GM23248 (cell line): ENCODE results near the gene ANKEF1. TPM values are rescaled to one million over a fixed set of nuclear protein-coding genes. Genes with fewer than 3 reads are reported as not detected.

Experiments used
- DNase-seq: peaks from one replicate; pipeline ENCODE4 v3.0.0-alpha.2; 2015
- H2AFZ ChIP-seq: fragments of 200-600 bp; sonication (generic); 2 replicates; pipeline ENCODE4 v1.6.1; 2016; ENCODE audit warnings: antibody characterized with exemption
- H3F3A ChIP-seq: fragments of 200-600 bp; sonication (generic); 2 replicates; pipeline ENCODE4 v1.6.1; 2016; ENCODE audit warnings: mild to moderate bottlenecking, antibody characterized with exemption, mixed run types; ENCODE audit not compliant: insufficient read depth
- H3K27ac ChIP-seq: fragments of 200-600 bp; sonication (generic); 2 replicates; pipeline ENCODE4 v1.5.1; 2016; ENCODE audit warnings: mild to moderate bottlenecking
- H3K27me3 ChIP-seq: fragments of 200-600 bp; sonication (generic); replicated peaks from 2 replicates; pipeline ENCODE4 v1.6.1; 2016; ENCODE audit warnings: mild to moderate bottlenecking; ENCODE audit not compliant: insufficient read depth
- H3K36me3 ChIP-seq: fragments of 200-600 bp; sonication (generic); 2 replicates; pipeline ENCODE4 v1.6.1; 2016; ENCODE audit warnings: low read depth, mild to moderate bottlenecking
- H3K4me1 ChIP-seq: fragments of 200-600 bp; sonication (generic); 2 replicates; pipeline ENCODE4 v1.6.1; 2016; ENCODE audit warnings: mild to moderate bottlenecking; ENCODE audit not compliant: insufficient read depth
- H3K4me2 ChIP-seq: fragments of 200-600 bp; sonication (generic); one replicate; pipeline ENCODE4 v1.6.1; 2016; ENCODE audit warnings: mild to moderate bottlenecking; ENCODE audit not compliant: unreplicated experiment
- H3K4me3 ChIP-seq: fragments of 200-600 bp; sonication (generic); 2 replicates; pipeline ENCODE4 v1.5.1; 2016; ENCODE audit warnings: mild to moderate bottlenecking
- H3K79me2 ChIP-seq: fragments of 200-600 bp; sonication (generic); 2 replicates; pipeline ENCODE4 v1.6.1; 2016; ENCODE audit warnings: mild to moderate bottlenecking; ENCODE audit not compliant: insufficient read depth
- H3K9ac ChIP-seq: fragments of 200-600 bp; sonication (generic); 2 replicates; pipeline ENCODE4 v1.6.1; 2016; ENCODE audit warnings: mild to moderate bottlenecking
- H3K9me2 ChIP-seq: fragments of 200-600 bp; sonication (generic); 2 replicates; pipeline ENCODE4 v1.6.1; 2016; ENCODE audit warnings: mixed run types, mild to moderate bottlenecking, moderate library complexity; ENCODE audit not compliant: insufficient read depth
- H3K9me3 ChIP-seq: fragments of 200-600 bp; sonication (generic); one replicate; pipeline ENCODE4 v1.6.1; 2017; ENCODE audit warnings: low read depth
- H4K20me1 ChIP-seq: fragments of 200-600 bp; sonication (generic); 2 replicates; pipeline ENCODE4 v1.6.0; 2016; ENCODE audit not compliant: insufficient read depth
- EZH2 ChIP-seq: fragments of 200-600 bp; sonication (generic); IDR thresholded peaks from 2 replicates; pipeline ENCODE4 v1.6.1; 2018; ENCODE audit warnings: antibody characterized with exemption, mild to moderate bottlenecking; ENCODE audit not compliant: insufficient read depth, poor library complexity, severe bottlenecking
- EZH2phosphoT487 ChIP-seq: fragments of 200-600 bp; sonication (generic); IDR thresholded peaks from 2 replicates; pipeline ENCODE4 v1.6.1; 2018; ENCODE audit warnings: antibody characterized with exemption, moderate library complexity, mild to moderate bottlenecking, low read depth; ENCODE audit not compliant: insufficient read depth
- WGBS, 2 experiments: methylation state at CpG; one replicate each; pipeline ENCODE4 v1.1.6; 2015 to 2017; ENCODE audit warnings: low lambda C conversion rate in 2 of 2, low coverage in 1 of 2; ENCODE audit errors: missing lambda C conversion rate in 2 of 2; 5-methylcytosine and 5-hydroxymethylcytosine counted together
- in situ Hi-C: fragments of 300-500 bp; cut with MboI; formaldehyde crosslinking; loops from 2 replicates; pipeline ENCODE4 v1.15.0; 2020
- polyA plus RNA-seq: library from polyadenylated mRNA; unstranded; fragments of >200 nt; fragmentation: Nextera tagmentation; extraction: Ambion mirVana; gene quantifications from 2 replicates; pipeline ENCODE4 v1.2.1, GENCODE V29; 2016
- total RNA-seq: library from RNA; depleted of rRNA; stranded (reverse); fragments of >200 nt; shearing (Covaris generic); gene quantifications from 2 replicates; pipeline ENCODE4 v1.2.3, GENCODE V29; 2014

The ANKEF1 gene
- total and polyA plus RNA-seq, 2 experiments from 2014 or later = 0.06 to 0.22 TPM

DNA sequence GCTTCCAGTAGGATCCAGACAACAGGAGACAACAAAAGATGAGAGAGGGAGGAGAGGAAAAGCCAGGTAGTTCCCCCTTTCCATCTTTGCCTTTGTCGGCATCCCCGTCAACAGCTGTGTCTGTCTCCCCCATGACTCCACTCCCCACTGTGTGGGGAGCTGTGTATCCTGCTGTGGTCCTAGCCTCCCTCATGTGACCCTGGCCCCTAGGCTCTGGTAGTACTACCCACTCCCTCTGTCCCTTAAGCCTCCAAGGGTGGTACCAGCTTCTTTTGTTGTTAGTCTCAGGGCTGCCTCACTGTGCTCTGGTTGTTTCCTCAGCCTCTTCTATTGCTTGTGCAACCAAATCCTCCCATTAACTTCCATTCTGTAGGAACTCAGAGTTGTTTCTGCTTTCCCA, 28.7 kb downstream of the ANKEF1 start:
- no peaks in the 10 kb centered on the region for H3K79me2 ChIP-seq
- H3K9me2 ChIP-seq = no peaks in the 10 kb centered on the region
- H4K20me1 ChIP-seq = no peaks in the 10 kb centered on the region
- TF ChIP-seq EZH2 = no peak
- no peak for TF ChIP-seq EZH2phosphoT487
- H3K9ac ChIP-seq = no peak overlapping the region
- no peak overlapping the region for H3K4me3 ChIP-seq
- H3F3A ChIP-seq = no peaks in the 10 kb centered on the region
- in situ Hi-C loops = no loop called here
- no peaks in the 10 kb centered on the region for H3K36me3 ChIP-seq
- DNase-seq = no peak
- no peak overlapping the region for H2AFZ ChIP-seq
- no peak overlapping the region for H3K4me2 ChIP-seq
- peaks cover 26% of the 10 kb centered on the region; the same call in 1 of the 2 replicates for H3K27me3 ChIP-seq
- H3K4me1 ChIP-seq = no peaks in the 10 kb centered on the region
- H3K27ac ChIP-seq = no peak overlapping the region
- WGBS, 2 experiments = 97 to 100% methylated on average over 2 of the region's 2 CpGs
- H3K9me3 ChIP-seq = no peaks in the 10 kb centered on the region

DNA sequence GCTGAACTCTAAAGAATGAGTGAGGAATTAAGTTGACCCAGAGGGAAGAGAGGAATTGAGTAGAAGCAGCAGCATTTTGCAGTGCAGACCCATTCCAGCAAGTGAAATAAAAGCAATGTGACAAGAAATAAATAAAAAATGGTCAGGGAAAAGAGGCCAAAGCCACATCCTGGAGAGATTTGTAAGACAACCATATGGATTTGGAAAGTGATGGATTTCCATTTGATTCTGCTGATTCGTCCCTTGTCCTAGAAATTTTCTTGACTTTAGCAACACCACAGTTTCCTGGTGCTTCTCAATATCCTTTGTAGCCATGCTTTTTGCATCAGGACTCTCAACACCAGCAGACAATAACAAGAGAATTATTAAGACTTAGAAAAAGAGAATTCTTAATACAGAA, 29.8 kb downstream of the ANKEF1 start:
- H3F3A ChIP-seq = no peaks in the 10 kb centered on the region
- H3K9me3 ChIP-seq = no peaks in the 10 kb centered on the region
- H3K79me2 ChIP-seq = no peaks in the 10 kb centered on the region
- no peaks in the 10 kb centered on the region for H3K9me2 ChIP-seq
- in situ Hi-C loops = no loop called here
- 45 to 68% methylated on average over 1 of the region's 1 CpG for WGBS, 2 experiments
- no peaks in the 10 kb centered on the region for H3K4me1 ChIP-seq
- no peak overlapping the region for H3K27ac ChIP-seq
- 0 out of 2 replicates have a peak, but pooled peaks cover 17% of the 10 kb centered on the region for H3K27me3 ChIP-seq
- no peaks in the 10 kb centered on the region for H3K36me3 ChIP-seq
- H3K9ac ChIP-seq = no peak overlapping the region
- no peak for TF ChIP-seq EZH2
- TF ChIP-seq EZH2phosphoT487 = no peak
- H4K20me1 ChIP-seq = no peaks in the 10 kb centered on the region
- no peak overlapping the region for H2AFZ ChIP-seq
- H3K4me2 ChIP-seq = no peak overlapping the region
- no peak overlapping the region for H3K4me3 ChIP-seq
- DNase-seq = no peak

DNA sequence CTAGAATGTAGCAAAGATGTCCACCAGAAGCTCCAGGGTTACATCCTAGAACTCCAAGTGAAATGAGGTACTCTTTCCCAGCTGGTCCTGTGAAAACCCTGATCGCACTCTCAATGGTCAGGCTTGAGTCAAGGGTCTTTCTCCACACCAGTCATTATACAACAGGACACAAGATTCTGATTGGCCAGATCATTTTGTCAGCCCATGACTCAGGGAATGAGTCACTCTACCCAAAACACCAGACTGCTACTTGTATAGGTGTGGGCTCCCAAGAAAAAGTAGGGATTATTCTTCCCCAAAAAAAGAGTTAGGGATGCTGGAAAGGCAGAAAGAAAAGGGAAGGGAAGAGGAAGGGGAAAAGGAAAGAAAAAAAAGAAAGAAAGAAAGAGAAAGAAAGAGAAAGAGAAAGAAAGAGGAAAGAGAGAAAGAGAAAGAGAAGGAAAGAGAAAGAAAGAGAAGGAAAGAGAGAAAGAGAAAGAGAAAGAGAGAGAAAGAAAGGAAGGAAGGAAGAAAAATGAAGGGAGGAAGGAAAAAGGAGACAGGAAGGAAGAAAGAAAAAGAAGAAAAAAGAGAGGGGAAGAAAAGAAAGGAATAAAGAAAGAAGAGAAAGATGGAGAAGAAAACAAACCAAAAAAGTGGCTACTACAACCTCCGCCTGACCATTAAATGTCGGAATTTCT, 30.5 kb downstream of the ANKEF1 start:
- no peaks in the 10 kb centered on the region for H3K4me1 ChIP-seq
- DNase-seq = peak; percentile 12
- H3K4me2 ChIP-seq = no peak overlapping the region
- 0 out of 2 replicates have a peak, but pooled peaks cover 17% of the 10 kb centered on the region for H3K27me3 ChIP-seq
- H3K27ac ChIP-seq = no peak overlapping the region
- H3K9me3 ChIP-seq = no peaks in the 10 kb centered on the region
- H3K79me2 ChIP-seq = no peaks in the 10 kb centered on the region
- no peak overlapping the region for H3K9ac ChIP-seq
- H3K4me3 ChIP-seq = no peak overlapping the region
- no peak for TF ChIP-seq EZH2phosphoT487
- no peak for TF ChIP-seq EZH2
- in situ Hi-C loops = no loop called here
- H4K20me1 ChIP-seq = no peaks in the 10 kb centered on the region
- H2AFZ ChIP-seq = no peak overlapping the region
- WGBS, 2 experiments = 85 to 100% methylated on average over 3 of the region's 3 CpGs
- no peaks in the 10 kb centered on the region for H3F3A ChIP-seq
- H3K9me2 ChIP-seq = no peaks in the 10 kb centered on the region
- H3K36me3 ChIP-seq = no peaks in the 10 kb centered on the region

DNA sequence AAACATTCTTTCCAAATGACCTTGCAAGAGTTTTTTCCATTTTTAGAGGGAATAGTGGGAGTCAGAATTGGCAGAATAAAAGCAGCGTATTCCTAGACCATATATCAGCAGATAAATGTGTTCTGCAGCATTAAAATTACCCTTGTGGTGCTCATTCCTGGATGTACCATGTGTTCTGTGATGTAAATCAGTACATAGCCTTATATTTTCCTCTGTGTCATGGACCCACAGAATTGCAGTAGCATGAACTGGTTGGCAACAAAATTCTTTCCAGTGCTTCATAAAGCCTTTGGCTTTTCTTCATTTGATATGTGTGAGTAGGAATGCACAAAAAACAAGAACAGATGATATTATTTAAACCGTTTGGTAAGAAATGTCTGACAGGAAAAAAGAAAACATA, 32.5 kb downstream of the ANKEF1 start:
- H3K4me1 ChIP-seq = no peaks in the 10 kb centered on the region
- TF ChIP-seq EZH2phosphoT487 (no peak), EZH2 (no peak)
- H3K27me3 ChIP-seq = 0 out of 2 replicates have a peak, but pooled peaks cover 5% of the 10 kb centered on the region
- in situ Hi-C loops = no loop called here
- no peak overlapping the region for H3K4me2 ChIP-seq
- H3K9me3 ChIP-seq = no peaks in the 10 kb centered on the region
- H3K36me3 ChIP-seq = no peaks in the 10 kb centered on the region
- H3K27ac ChIP-seq = no peak overlapping the region
- peak; percentile 29 for DNase-seq
- H2AFZ ChIP-seq = no peak overlapping the region
- no peaks in the 10 kb centered on the region for H3K9me2 ChIP-seq
- 44 to 45% methylated on average over 2 of the region's 2 CpGs for whole genome bisulfite sequencing, 2 experiments
- no peaks in the 10 kb centered on the region for H3K79me2 ChIP-seq
- H3K9ac ChIP-seq = no peak overlapping the region
- no peaks in the 10 kb centered on the region for H4K20me1 ChIP-seq
- no peaks in the 10 kb centered on the region for H3F3A ChIP-seq
- no peak overlapping the region for H3K4me3 ChIP-seq

DNA sequence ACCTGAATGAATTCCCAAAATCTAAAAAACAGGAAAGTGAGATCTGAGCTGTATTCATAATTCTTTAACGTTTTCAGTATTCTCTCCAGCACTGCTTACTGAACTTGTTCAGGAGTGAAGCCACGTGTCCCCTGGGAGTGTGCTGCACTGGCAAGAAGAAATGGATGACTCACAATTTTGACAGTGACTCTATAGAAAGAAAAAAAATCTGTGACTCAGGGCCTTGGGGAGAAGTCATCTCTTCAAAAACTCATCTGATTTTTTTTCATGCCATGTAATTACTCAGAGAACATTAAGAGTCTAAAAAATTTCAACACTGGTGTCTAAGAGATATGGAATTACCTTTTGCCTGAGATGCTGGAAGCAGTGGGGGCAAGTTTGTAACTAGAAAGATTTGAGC, 39.7 kb downstream of the ANKEF1 start:
- H3K27ac ChIP-seq = no peak overlapping the region
- no peaks in the 10 kb centered on the region for H3K9me3 ChIP-seq
- H3K79me2 ChIP-seq = no peaks in the 10 kb centered on the region
- H3K4me2 ChIP-seq = peak overlapping the region; percentile 61
- H3F3A ChIP-seq = peaks cover 6% of the 10 kb centered on the region
- no peak overlapping the region for H2AFZ ChIP-seq
- peaks cover 18% of the 10 kb centered on the region for H3K4me1 ChIP-seq
- no peaks in the 10 kb centered on the region for H3K36me3 ChIP-seq
- H4K20me1 ChIP-seq = no peaks in the 10 kb centered on the region
- in situ Hi-C loops = no loop called here
- no peaks in the 10 kb centered on the region for H3K27me3 ChIP-seq
- DNase-seq = peak; percentile 98
- H3K4me3 ChIP-seq = no peak overlapping the region
- H3K9ac ChIP-seq = no peak overlapping the region
- TF ChIP-seq EZH2 = no peak
- TF ChIP-seq EZH2phosphoT487 = no peak
- H3K9me2 ChIP-seq = no peaks in the 10 kb centered on the region
- 0% methylated on average over 2 of the region's 2 CpGs for WGBS, 2 experiments
